ENCODE data around the gene ABCG5.

DNA sequence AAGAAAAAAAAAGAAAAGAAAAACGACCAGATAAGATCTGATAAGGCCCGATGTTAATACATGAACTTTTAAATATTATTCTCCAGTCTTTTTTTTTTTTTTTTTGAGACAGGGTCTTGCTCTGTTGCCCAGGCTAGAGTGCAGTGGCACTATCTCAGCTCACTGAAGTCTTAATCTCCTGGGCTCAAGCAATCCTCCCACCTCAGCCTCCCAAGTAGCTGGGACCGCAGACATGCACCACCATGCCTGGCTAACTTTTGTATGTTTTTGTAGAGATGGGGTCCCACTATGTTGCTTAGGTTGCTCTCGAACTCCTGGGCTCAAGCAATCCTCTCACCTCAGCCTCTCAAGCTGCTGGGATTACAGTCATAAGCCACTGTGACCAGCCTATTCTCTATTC, 1.6 kb downstream of the ABCG5 start:
- no peak for TF ChIP-seq CTCF (IDR thresholded peaks at IDR 0.05)
- TF ChIP-seq POLR2A (IDR thresholded peaks at IDR 0.05) = no peak
- TF ChIP-seq EP300 (IDR thresholded peaks at IDR 0.05) = no peak
- no peak for TF ChIP-seq POLR2AphosphoS5 (IDR thresholded peaks at IDR 0.05)

Measured in upper lobe of left lung (tissue), 4 donors.